ENCODE measurements around the gene SIGLEC9.

- TF ChIP-seq EZH2 (IDR thresholded peaks at IDR 0.05; ENCODE audit: insufficient read depth, poor library complexity, severe bottlenecking): no peak
- no peak for TF ChIP-seq EZH2phosphoT487 (IDR thresholded peaks at IDR 0.05; ENCODE audit: insufficient read depth, low read depth)
Observed at GRCh38 chr19:51136851-51137551, 12.3 kb downstream of the SIGLEC9 start.

Data from GM23248 (cell line).